ENCODE results near the gene PFN1. TPM values are rescaled to one million over a fixed set of nuclear protein-coding genes. Genes with fewer than 3 reads are reported as not detected.
"Not testable (repeated sequence)": the region's sequence is repeated elsewhere in the genome, so short reads cannot be mapped to it uniquely, and the experiment has no call there.

The PFN1 gene
- total RNA-seq, 2 experiments from 2014 or later = 1,907 to 1,923 TPM

GRCh38 chr17:4935650-4936049 is 12.7 kb downstream of the PFN1 start:
- ChIA-PET CTCF (interaction anchor here (0.6 kb wide), 1 partner anchor 27 kb away, joined by 3 read pairs; no protein-coding TSS in a partner anchor), POLR2A (no interaction called here)
- Mint-ChIP-seq H3K36me3 (peaks cover 26% of the 10 kb centered on the region), H3K27ac (no peak overlapping the region), H3K9me3 (no peaks in the 10 kb centered on the region), H3K4me3 (no peak overlapping the region), H3K27me3 (peaks cover 1% of the 10 kb centered on the region), H3K4me1 (ENCODE audit: low read depth) (peaks cover 24% of the 10 kb centered on the region)
- intact Hi-C loops (cut with micrococcal nuclease) = no loop called here
- DNase-seq = no peak

DNA sequence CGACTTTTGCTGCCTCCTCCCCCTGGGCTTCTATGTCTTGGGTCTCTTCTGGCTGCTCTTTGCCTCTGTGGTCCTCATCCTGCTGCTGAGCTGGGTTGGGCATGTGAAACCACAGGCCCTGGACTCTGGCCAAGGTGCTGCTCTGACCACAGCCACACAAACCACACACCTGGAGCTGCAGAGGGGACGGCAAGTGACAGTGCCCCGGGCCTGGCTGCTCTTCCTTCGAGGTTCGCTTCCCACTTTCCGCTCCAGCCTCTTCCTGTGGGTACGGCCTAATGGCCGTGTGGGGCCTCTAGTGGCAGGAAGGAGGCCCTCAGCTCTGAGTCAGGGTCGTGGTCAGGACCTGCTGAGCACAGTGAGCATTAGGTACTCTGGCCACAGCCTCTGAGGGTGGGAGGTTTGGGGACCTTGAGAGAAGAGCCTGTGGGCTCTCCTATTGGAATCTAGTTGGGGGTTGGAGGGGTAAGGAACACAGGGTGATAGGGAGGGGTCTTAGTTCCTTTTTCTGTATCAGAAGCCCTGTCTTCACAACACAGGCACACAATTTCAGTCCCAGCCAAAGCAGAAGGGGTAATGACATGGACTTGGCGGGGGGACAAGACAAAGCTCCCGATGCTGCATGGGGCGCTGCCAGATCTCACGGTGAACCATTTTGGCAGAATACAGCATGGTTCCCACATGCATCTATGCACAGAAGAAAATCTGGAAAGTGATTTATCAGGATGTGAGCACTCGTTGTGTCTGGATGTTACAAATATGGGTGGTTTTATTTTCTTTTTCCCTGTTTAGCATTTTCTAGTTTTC is 14.0 kb downstream of the PFN1 start:
- DNase-seq = peak; percentile 31
- Mint-ChIP-seq H3K36me3 (peaks cover 20% of the 10 kb centered on the region), H3K9me3 (no peaks in the 10 kb centered on the region), H3K27me3 (no peaks in the 10 kb centered on the region), H3K27ac (no peak overlapping the region), H3K4me3 (peak overlapping the region; percentile 14), H3K4me1 (ENCODE audit: low read depth) (peaks cover 24% of the 10 kb centered on the region)
- intact Hi-C loops (cut with micrococcal nuclease) = no loop called here
- ChIA-PET CTCF (interaction anchor here (1.0 to 1.6 kb wide), 4 partner anchors 13 to 32 kb away, joined by 3 to 6 read pairs (median 4); partner anchors contain the start of gene CHRNE), POLR2A (interaction anchor here (1.0 to 1.6 kb wide), 2 partner anchors 10 to 14 kb away, joined by 3 to 9 read pairs; partner anchors contain the start of gene PFN1)

GRCh38 chr17:4933646-4934045 is 14.7 kb downstream of the PFN1 start:
- DNase-seq = no peak
- intact Hi-C loops (cut with micrococcal nuclease) = no loop called here
- CTCF ChIA-PET = interaction anchor here (1.0 to 1.6 kb wide), 4 partner anchors 13 to 31 kb away, joined by 3 to 6 read pairs (median 4); partner anchors contain the start of gene CHRNE
- no peak overlapping the region for H3K4me3 Mint-ChIP-seq
- no peaks in the 10 kb centered on the region for H3K9me3 Mint-ChIP-seq
- H3K27me3 Mint-ChIP-seq = no peaks in the 10 kb centered on the region
- peaks cover 15% of the 10 kb centered on the region for H3K36me3 Mint-ChIP-seq
- POLR2A ChIA-PET = interaction anchor here (1.0 to 1.6 kb wide), 2 partner anchors 9 to 15 kb away, joined by 3 to 9 read pairs; partner anchors contain the start of gene PFN1
- no peak overlapping the region for H3K27ac Mint-ChIP-seq
- H3K4me1 Mint-ChIP-seq (ENCODE audit: low read depth) = peaks cover 19% of the 10 kb centered on the region

DNA sequence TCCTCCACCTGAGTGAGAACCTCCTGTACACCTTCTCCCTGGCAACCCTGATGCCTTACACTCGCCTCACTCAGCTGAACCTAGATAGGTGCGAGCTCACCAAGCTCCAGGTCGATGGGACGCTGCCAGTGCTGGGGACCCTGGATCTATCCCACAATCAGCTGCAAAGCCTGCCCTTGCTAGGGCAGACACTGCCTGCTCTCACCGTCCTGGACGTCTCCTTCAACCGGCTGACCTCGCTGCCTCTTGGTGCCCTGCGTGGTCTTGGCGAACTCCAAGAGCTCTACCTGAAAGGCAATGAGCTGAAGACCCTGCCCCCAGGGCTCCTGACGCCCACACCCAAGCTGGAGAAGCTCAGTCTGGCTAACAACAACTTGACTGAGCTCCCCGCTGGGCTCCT is 15.6 kb downstream of the PFN1 start:
- intact Hi-C loops (cut with micrococcal nuclease) = no loop called here
- ChIA-PET CTCF (interaction anchor here (1.0 kb wide), 1 partner anchor 29 kb away, joined by 3 read pairs; the partner anchor contains the start of gene CHRNE), POLR2A (interaction anchor here (0.8 to 0.9 kb wide), 2 partner anchors 10 to 12 kb away, joined by 3 to 5 read pairs; no protein-coding TSS in a partner anchor)
- H3K4me1 Mint-ChIP-seq (ENCODE audit: low read depth) = peaks cover 13% of the 10 kb centered on the region
- no peaks in the 10 kb centered on the region for H3K27me3 Mint-ChIP-seq
- peaks cover 7% of the 10 kb centered on the region for H3K36me3 Mint-ChIP-seq
- no peak for DNase-seq
- no peaks in the 10 kb centered on the region for H3K9me3 Mint-ChIP-seq
- no peak overlapping the region for H3K4me3 Mint-ChIP-seq
- no peak overlapping the region for H3K27ac Mint-ChIP-seq

DNA sequence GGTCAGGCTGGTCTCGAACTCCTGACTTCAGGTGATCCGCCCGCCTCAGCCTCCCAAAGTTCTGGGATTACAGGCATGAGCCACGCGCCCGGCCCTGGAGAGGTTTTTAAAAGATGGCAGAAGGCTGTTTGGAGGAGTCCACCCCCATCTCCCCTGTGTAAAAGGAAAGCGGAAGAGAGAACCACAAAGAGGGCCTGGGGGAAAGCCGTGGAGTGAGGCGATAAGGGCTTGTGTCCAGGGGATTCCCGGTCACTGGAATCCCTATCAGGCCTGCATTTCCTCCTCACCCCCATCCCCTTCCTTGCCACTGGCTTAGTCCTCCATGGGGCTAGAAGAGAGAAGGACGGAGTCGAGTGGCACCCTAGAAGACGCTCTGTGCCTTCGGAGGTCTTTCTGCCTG is 16.4 kb downstream of the PFN1 start, which contains the start of gene GP1BA:
Gene GP1BA, plus strand, starts transcription at position 315 of the 400 bp plus-strand sequence. CDS start 328 bp downstream, outside the sequence.
- intact Hi-C loops (cut with micrococcal nuclease) = no loop called here
- H3K4me3 Mint-ChIP-seq = no peak within 1 kb of the TSS
- ChIA-PET CTCF (interaction anchor here (0.7 to 1.0 kb wide), 2 partner anchors 15 to 29 kb away, joined by 3 read pairs; partner anchors contain the start of gene CHRNE), POLR2A (no interaction called here)
- H3K36me3 Mint-ChIP-seq = peaks cover 7% of the 10 kb centered on the region
- no peaks in the 10 kb centered on the region for H3K27me3 Mint-ChIP-seq
- peaks cover 13% of the 10 kb centered on the region for H3K4me1 Mint-ChIP-seq (ENCODE audit: low read depth)
- H3K27ac Mint-ChIP-seq = no peak within 1 kb of the TSS
- no peak for DNase-seq
- H3K9me3 Mint-ChIP-seq = no peaks in the 10 kb centered on the region

- H3K27ac Mint-ChIP-seq = no peak overlapping the region
- CTCF ChIA-PET = no interaction called here
- intact Hi-C loops (cut with micrococcal nuclease) = no loop called here
These were observed 19.4 kb downstream of the PFN1 start for GRCh38 chr17:4928881-4929280.

DNA sequence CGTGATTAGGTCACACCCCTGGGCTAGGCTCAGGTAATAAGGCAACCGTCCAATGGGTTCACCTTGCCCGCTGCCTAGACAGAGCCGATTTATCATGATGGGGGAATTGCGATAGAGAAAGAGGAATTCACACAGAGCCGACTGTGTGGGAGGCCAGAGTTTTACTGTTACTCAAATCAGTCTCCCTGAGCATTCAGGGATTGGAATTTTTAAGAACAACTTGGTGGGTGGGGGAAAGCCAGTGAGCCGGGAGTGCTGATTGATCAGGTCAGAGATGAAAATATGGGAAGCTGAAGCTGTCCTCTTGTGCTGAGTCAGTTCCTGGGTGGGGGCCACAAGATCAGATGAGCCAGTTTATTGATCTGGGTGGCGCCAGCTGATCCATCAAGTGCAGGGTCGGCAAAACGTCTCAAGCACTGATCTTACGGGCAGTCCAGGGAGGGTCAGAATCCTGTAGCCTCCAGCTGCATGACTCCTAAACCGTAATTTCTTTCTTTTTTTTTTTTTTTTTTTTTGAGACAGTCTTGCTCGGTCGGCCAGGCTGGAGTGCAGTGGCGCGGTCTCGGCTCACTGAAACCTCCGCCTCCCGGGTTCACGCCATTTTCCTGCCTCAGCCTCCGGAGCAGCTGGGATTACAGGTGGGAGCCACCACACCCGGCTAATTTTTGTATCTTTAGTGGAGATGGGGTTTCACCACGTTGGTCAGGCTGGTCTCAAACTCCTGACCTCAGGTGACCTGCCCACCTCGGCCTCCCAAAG is 21.6 kb downstream of the PFN1 start:
- H3K4me3 Mint-ChIP-seq; H3K27ac Mint-ChIP-seq; H3K27me3 Mint-ChIP-seq; H3K36me3 Mint-ChIP-seq; CTCF ChIA-PET; H3K9me3 Mint-ChIP-seq; DNase-seq; intact Hi-C loops (cut with micrococcal nuclease); H3K4me1 Mint-ChIP-seq (ENCODE audit: low read depth): not testable (repeated sequence)
- POLR2A ChIA-PET = interaction anchor here (1.8 kb wide), 1 partner anchor 13 kb away, joined by 5 read pairs; the partner anchor contains the start of genes RNF167 and SLC25A11

More at GRCh38 chr17:4928881-4929280, 19.4 kb downstream of the PFN1 start:
- H3K36me3 Mint-ChIP-seq = no peaks in the 10 kb centered on the region
- no peak overlapping the region for H3K4me3 Mint-ChIP-seq
- no peaks in the 10 kb centered on the region for H3K9me3 Mint-ChIP-seq
- no peak for DNase-seq
- POLR2A ChIA-PET = no interaction called here
- peaks cover 4% of the 10 kb centered on the region for H3K4me1 Mint-ChIP-seq (ENCODE audit: low read depth)
- no peaks in the 10 kb centered on the region for H3K27me3 Mint-ChIP-seq

GRCh38 chr17:4921320-4921719 is 27.0 kb downstream of the PFN1 start:
- H3K9me3 Mint-ChIP-seq = no peaks in the 10 kb centered on the region
- H3K36me3 Mint-ChIP-seq = no peaks in the 10 kb centered on the region
- H3K27me3 Mint-ChIP-seq = no peaks in the 10 kb centered on the region
- CTCF ChIA-PET = interaction anchor here (1.2 kb wide), 1 partner anchor 13 kb away, joined by 3 read pairs; no protein-coding TSS in a partner anchor
- no peak for DNase-seq
- H3K4me3 Mint-ChIP-seq = no peak overlapping the region
- no peaks in the 10 kb centered on the region for H3K4me1 Mint-ChIP-seq (ENCODE audit: low read depth)
- intact Hi-C loops (cut with micrococcal nuclease) = no loop called here
- no peak overlapping the region for H3K27ac Mint-ChIP-seq
- POLR2A ChIA-PET = no interaction called here

GRCh38 chr17:4920351-4921048 is 27.8 kb downstream of the PFN1 start:
- ChIA-PET POLR2A (interaction anchor here (0.9 kb wide), 1 partner anchor 12 kb away, joined by 5 read pairs; no protein-coding TSS in a partner anchor), CTCF (interaction anchor here (1.2 to 1.6 kb wide), 3 partner anchors 12 to 19 kb away, joined by 3 to 4 read pairs (median 3); partner anchors contain the start of genes RNF167 and SLC25A11)
- DNase-seq = no peak
- Mint-ChIP-seq H3K4me1 (ENCODE audit: low read depth) (no peaks in the 10 kb centered on the region), H3K27ac (no peak overlapping the region), H3K4me3 (no peak overlapping the region), H3K9me3 (no peaks in the 10 kb centered on the region), H3K27me3 (no peaks in the 10 kb centered on the region), H3K36me3 (no peaks in the 10 kb centered on the region)
- intact Hi-C loops (cut with micrococcal nuclease) = no loop called here

- POLR2A ChIA-PET = no interaction called here
- CTCF ChIA-PET = interaction anchor here (1.2 to 1.6 kb wide), 3 partner anchors 11 to 20 kb away, joined by 3 to 4 read pairs (median 3); partner anchors contain the start of genes CHRNE, RNF167 and SLC25A11
- Mint-ChIP-seq H3K9me3 (no peaks in the 10 kb centered on the region), H3K36me3 (no peaks in the 10 kb centered on the region), H3K4me1 (ENCODE audit: low read depth) (no peaks in the 10 kb centered on the region), H3K4me3 (no peak overlapping the region), H3K27ac (no peak overlapping the region), H3K27me3 (no peaks in the 10 kb centered on the region)
- intact Hi-C loops (cut with micrococcal nuclease) = no loop called here
- no peak for DNase-seq
These were observed 28.8 kb downstream of the PFN1 start for GRCh38 chr17:4919511-4920047.

- H3K27ac Mint-ChIP-seq; H3K4me3 Mint-ChIP-seq; H3K36me3 Mint-ChIP-seq; H3K27me3 Mint-ChIP-seq; H3K9me3 Mint-ChIP-seq; intact Hi-C loops (cut with micrococcal nuclease); DNase-seq; H3K4me1 Mint-ChIP-seq (ENCODE audit: low read depth): not testable (repeated sequence)
- ChIA-PET CTCF (interaction anchor here (1.2 kb wide), 1 partner anchor 10 kb away, joined by 3 read pairs; no protein-coding TSS in a partner anchor), POLR2A (interaction anchor here (1.0 kb wide), 1 partner anchor 10 kb away, joined by 3 read pairs; no protein-coding TSS in a partner anchor)
These were observed 33.8 kb downstream of the PFN1 start for GRCh38 chr17:4914551-4914950.

All from activated CD4-positive, alpha-beta memory T cell treated with anti-CD3 and anti-CD28 coated beads for 36 hours (primary cell).